K562 (cell line): ENCODE measurements around the gene MAPKAPK2. TPM values are rescaled to one million over a fixed set of nuclear protein-coding genes. Genes with fewer than 3 reads are reported as not detected.

ENCODE experiments used
- ATAC-seq: fragments of 200-7000 bp; cut with Tn5 transposase; 3 replicates; pipeline ENCODE4 v1.9.1; 2020; ENCODE audit warnings: moderate library complexity
- BruUV-seq: library from RNA; stranded (reverse); fragments of 400-500 nt; replicated peaks from 2 replicates; lab custom pipeline; 2021; lab: Mats Ljungman, UMichigan
- CTCF ChIA-PET: fragments of 300-600 bp; formaldehyde crosslinking; extraction: SDS; loops from one replicate; lab custom pipeline; 2021; ENCODE audit warnings: low intra/inter-chr PET ratio; lab: Yijun Ruan, JAX
- POLR2A ChIA-PET: fragments of 300-600, 350-650 bp; sonication (Branson Sonifier 250); formaldehyde crosslinking; extraction: SDS; loops from one replicate; lab custom pipeline; 2021; ENCODE audit warnings: antibody characterized with exemption, inconsistent platforms; lab: Yijun Ruan, JAX
- DNase-seq, 4 experiments: peaks; one replicate each; pipeline versions ENCODE4 v3.0.0 to v3.0.0-alpha.2; 2011 to 2018; ENCODE audit warnings: low spot score in 3 of 4, mixed read lengths in 3 of 4; ENCODE audit errors: extremely low read depth in 1 of 4
- FAIRE-seq: peaks from 2 replicates; lab custom pipeline; 2011; peaks lifted over from hg19 to GRCh38; lab: Jason Lieb, UNC
- H2AFZ ChIP-seq: 2 replicates; pipeline ENCODE4 v1.6.0; 2011; ENCODE audit warnings: low read depth, low read length, control low read depth, inconsistent platforms
- H3K27ac ChIP-seq: fragments of 200-600 bp; 3 replicates; pipeline ENCODE4 v1.8.0; 2011; ENCODE audit warnings: low read depth, mild to moderate bottlenecking, control low read depth, inconsistent platforms, low read length, moderate library complexity, mixed read lengths; ENCODE audit errors: extremely low read depth
- H3K27me3 ChIP-seq, 2 experiments: fragments of 300-600 bp in 1 of 2; 2 replicates in 1 of 2; 3 replicates in 1 of 2; pipeline versions ENCODE4 v1.6.0 to v1.8.0; 2011; ENCODE audit warnings: inconsistent platforms in 2 of 2, low read length in 2 of 2, mild to moderate bottlenecking in 1 of 2, mixed read lengths in 1 of 2, moderate library complexity in 1 of 2; ENCODE audit not compliant: control insufficient read depth in 2 of 2, insufficient read depth in 2 of 2
- H3K36me3 ChIP-seq: fragments of 300-600 bp; 3 replicates; pipeline ENCODE4 v1.8.0; 2011; ENCODE audit warnings: mild to moderate bottlenecking, low read length, inconsistent platforms; ENCODE audit not compliant: control insufficient read depth, insufficient read depth
- H3K4me1 ChIP-seq, 2 experiments: fragments of 200-600 bp in 1 of 2; replicated peaks in 1 of 2; 2 replicates in 1 of 2; 3 replicates in 1 of 2; pipeline versions ENCODE4 v1.5.1 to v1.8.0; 2011; ENCODE audit warnings: inconsistent platforms in 2 of 2, low read length in 2 of 2, mild to moderate bottlenecking in 1 of 2, mixed read lengths in 1 of 2, moderate library complexity in 1 of 2; ENCODE audit not compliant: control insufficient read depth in 2 of 2, insufficient read depth in 2 of 2
- H3K4me2 ChIP-seq: 2 replicates; pipeline ENCODE4 v1.6.1; 2011; ENCODE audit warnings: low read length, control low read depth, inconsistent platforms, mixed read lengths; ENCODE audit not compliant: insufficient read depth
- H3K4me3 ChIP-seq: fragments of 200-600 bp; sonication (generic), shearing (Covaris generic); 2 replicates; pipeline ENCODE4 v1.5.1; 2016; ENCODE audit warnings: control low read depth, inconsistent platforms
- H3K79me2 ChIP-seq: fragments of 200-600 bp; 3 replicates; pipeline ENCODE4 v1.8.0; 2011; ENCODE audit warnings: low read length, inconsistent platforms; ENCODE audit not compliant: control insufficient read depth, insufficient read depth
- H3K9ac ChIP-seq, 2 experiments: 2 replicates each; pipeline versions ENCODE4 v1.6.0 to v1.6.1; 2011; ENCODE audit warnings: low read depth in 2 of 2, low read length in 2 of 2, control low read depth in 1 of 2, inconsistent platforms in 1 of 2, mild to moderate bottlenecking in 1 of 2, mixed read lengths in 1 of 2; ENCODE audit not compliant: insufficient read depth in 1 of 2
- H3K9me1 ChIP-seq: one replicate; pipeline ENCODE4 v1.6.0; 2011; ENCODE audit warnings: inconsistent platforms, mild to moderate bottlenecking, low read length, moderate library complexity; ENCODE audit not compliant: control insufficient read depth, insufficient read depth
- H3K9me3 ChIP-seq: replicated peaks from 2 replicates; pipeline ENCODE4 v1.5.1; 2011; ENCODE audit warnings: low read depth, low read length, inconsistent platforms; ENCODE audit not compliant: control insufficient read depth, insufficient read depth
- H4K20me1 ChIP-seq: replicated peaks from 2 replicates; pipeline ENCODE4 v1.6.1; 2011; ENCODE audit warnings: low read length, inconsistent platforms, mixed read lengths; ENCODE audit not compliant: control insufficient read depth, insufficient read depth
- ARID2 ChIP-seq: fragments of 450-650 bp; IDR thresholded peaks from 2 replicates; pipeline ENCODE4 v1.6.1; 2017; ENCODE audit warnings: antibody characterized with exemption, mild to moderate bottlenecking
- CBX2 ChIP-seq: fragments of 200-600 bp; sonication (generic); IDR thresholded peaks from one replicate; pipeline ENCODE4 v1.6.1; 2012; ENCODE audit warnings: mild to moderate bottlenecking, low read length, inconsistent platforms; ENCODE audit not compliant: insufficient read depth, poor library complexity, severe bottlenecking
- CCAR2 ChIP-seq: fragments of 200-400 bp; formaldehyde crosslinking; IDR thresholded peaks from 2 replicates; pipeline ENCODE4 v1.6.1; 2017; ENCODE audit warnings: mild to moderate bottlenecking, low read depth, low read length
- GABPB2 ChIP-seq: fragments of 250-450 bp; sonication (Bioruptor Pico); conservative IDR thresholded peaks from 2 replicates; pipeline ENCODE4 v1.5.1; 2021; ENCODE audit warnings: mild to moderate bottlenecking
- GTF2E2 ChIP-seq: fragments of 200-800 bp; sonication (Bioruptor generic); IDR thresholded peaks from 2 replicates; pipeline ENCODE4 v1.6.1; 2016; ENCODE audit warnings: missing genetic modification characterization, missing compliant biosample characterization
- IFI16 ChIP-seq: fragments of 250-450 bp; sonication (Bioruptor Pico); IDR thresholded peaks from 2 replicates; pipeline ENCODE4 v2.1.2; 2022; ENCODE audit warnings: mild to moderate bottlenecking, inconsistent platforms
- MYC ChIP-seq, 2 experiments: fragments of 250-450 bp in 1 of 2; sonication (Bioruptor Pico) in 1 of 2; IDR thresholded peaks; 2 replicates each; pipeline versions ENCODE4 v1.5.1 to v1.6.1; 2012 to 2021; ENCODE audit warnings: low read depth in 2 of 2, borderline replicate concordance in 1 of 2, improper control_type of control experiment in 1 of 2, low read length in 1 of 2, mild to moderate bottlenecking in 1 of 2, moderate library complexity in 1 of 2
- U2AF2 ChIP-seq: fragments of 200-400 bp; formaldehyde crosslinking; optimal IDR thresholded peaks from 2 replicates; pipeline ENCODE3; 2017; ENCODE audit warnings: low read depth, mild to moderate bottlenecking, low read length
- ZNF146 ChIP-seq: IDR thresholded peaks from one replicate; pipeline ENCODE4 v1.6.1; 2018; ENCODE audit warnings: missing compliant biosample characterization; ENCODE audit not compliant: unreplicated experiment
- ZNF561 ChIP-seq: fragments of 450-650 bp; formaldehyde crosslinking; conservative IDR thresholded peaks from 2 replicates; pipeline ENCODE4 v1.4.0; 2020; ENCODE audit warnings: mild to moderate bottlenecking, moderate library complexity
- ZNF584 ChIP-seq: fragments of 200-800 bp; sonication (Bioruptor generic); IDR thresholded peaks from 2 replicates; pipeline ENCODE4 v1.6.1; 2016; ENCODE audit warnings: low read depth, mild to moderate bottlenecking, missing genetic modification characterization, missing compliant biosample characterization
- ZNF586 ChIP-seq: fragments of 450-650 bp; formaldehyde crosslinking; conservative IDR thresholded peaks from 2 replicates; pipeline ENCODE4 v1.4.0; 2020; ENCODE audit warnings: mild to moderate bottlenecking, moderate library complexity
- ZNF707 ChIP-seq: fragments of 250-450 bp; sonication (Bioruptor Pico); conservative IDR thresholded peaks from 2 replicates; pipeline ENCODE4 v1.8.0; 2022; ENCODE audit warnings: inconsistent platforms, mild to moderate bottlenecking, moderate library complexity
- WGBS: fragments of 100-300 bp; shearing (Covaris generic); methylation state at CpG from one replicate; pipeline ENCODE4 v1.1.6; 2016; ENCODE audit warnings: low coverage, mixed read lengths; ENCODE audit not compliant: insufficient coverage; ENCODE audit errors: missing lambda C conversion rate; 5-methylcytosine and 5-hydroxymethylcytosine counted together
- in situ Hi-C: fragments of 300-500 bp; cut with MboI; formaldehyde crosslinking; loops from 4 replicates; pipeline ENCODE4 v1.15.0; 2018; ENCODE audit warnings: inconsistent platforms, mixed read lengths
- intact Hi-C: fragments of 100-400 bp; cut with micrococcal nuclease; formaldehyde crosslinking; loops from 2 replicates; pipeline ENCODE4 v1.14.2; 2022
- polyA plus RNA-seq, 8 experiments: library from polyadenylated mRNA; depleted of rRNA in 4 of 8; stranded (reverse) in 5 of 8; unstranded in 3 of 8; fragments of >200 nt; fragmentation: Nextera tagmentation in 2 of 8; fragmentation: Illumina TruSeq in 1 of 8; extraction: Ambion mirVana in 2 of 8; extraction: Trizol in 1 of 8; gene quantifications; 2 replicates each; pipeline versions ENCODE4 v1.2.1 to v1.2.3, GENCODE V29; 2011 to 2014; ENCODE audit warnings: inconsistent platforms in 1 of 8, missing spikeins in 1 of 8
- total RNA-seq, 7 experiments: library from RNA; depleted of rRNA in 6 of 7; stranded (reverse); fragments of >200 nt in 6 of 7; fragmentation: Illumina TruSeq in 2 of 7; extraction: Trizol in 2 of 7; gene quantifications; 2 replicates each; pipeline versions ENCODE4 v1.2.1 to v1.2.3, GENCODE V29; 2011 to 2021; ENCODE audit warnings: low replicate concordance in 1 of 7
- TF ChIP-seq, protein P1 (sequence below), 2 experiments: fragments of 200-800 bp in 1 of 2; sonication (Bioruptor generic) in 1 of 2; sonication (generic) in 1 of 2; formaldehyde crosslinking in 1 of 2; IDR thresholded peaks in 1 of 2; conservative IDR thresholded peaks in 1 of 2; 2 replicates each; pipeline versions ENCODE4 v1.5.0 to v1.6.1; 2016 to 2020; ENCODE audit warnings: missing compliant biosample characterization in 1 of 2, missing genetic modification characterization in 1 of 2, missing genetic modification reagents in 1 of 2

MAPKAPK2 gene
- total and polyA plus RNA-seq, 9 of the 15 experiments (the other 6 are each of a cell fraction or from before 2014, with no cell fraction given), result 0.63 to 94.2 (median 52.1) TPM

GRCh38 chr1:206751891-206752290, 67.2 kb downstream of the MAPKAPK2 start:
- ChIA-PET CTCF (no interaction called here), POLR2A (no interaction called here)
- Histone ChIP-seq H3K9me3 (no peaks in the 10 kb centered on the region), H3K27me3 (peaks cover 23 to 31% of the 10 kb centered on the region in 2 experiments), H4K20me1 (no peaks in the 10 kb centered on the region), H2AFZ (no peak overlapping the region), H3K9me1 (no peaks in the 10 kb centered on the region), H3K4me1 (no peaks in the 10 kb centered on the region), H3K36me3 (no peaks in the 10 kb centered on the region), H3K9ac (no peak overlapping the region), H3K79me2 (no peaks in the 10 kb centered on the region), H3K4me2 (no peak overlapping the region), H3K27ac (no peak overlapping the region), H3K4me3 (no peak overlapping the region)
- FAIRE-seq (no peak), DNase-seq (no peak), ATAC-seq (no peak)
- no TSS peak for BruUV-seq
- in situ Hi-C loops (no loop called here), intact Hi-C loops (no loop called here)
- WGBS, result 6% methylated on average over 5 of the region's 5 CpGs
- TF ChIP-seq ZNF584 (CRISPR knock-in tag), result no peak
- no peak for TF ChIP-seq ZNF561 (CRISPR knock-in tag)
- TF ChIP-seq U2AF2, result no peak
- TF ChIP-seq GTF2E2 (tag), result no peak
- no peak for TF ChIP-seq ARID2

- Histone ChIP-seq H3K9me1 (no peaks in the 10 kb centered on the region), H3K79me2 (no peaks in the 10 kb centered on the region), H3K36me3 (no peaks in the 10 kb centered on the region), H2AFZ (no peak overlapping the region), H3K4me1 (no peaks in the 10 kb centered on the region), H4K20me1 (no peaks in the 10 kb centered on the region), H3K27me3 (peaks cover 20 to 29% of the 10 kb centered on the region in 2 experiments), H3K9ac (no peak overlapping the region), H3K27ac (no peak overlapping the region), H3K4me2 (no peak overlapping the region), H3K9me3 (no peaks in the 10 kb centered on the region), H3K4me3 (no peak overlapping the region)
- no peak for DNase-seq
- ChIA-PET POLR2A (no interaction called here), CTCF (no interaction called here)
- no TSS peak for BruUV-seq
- FAIRE-seq, result no peak
- in situ Hi-C loops, result no loop called here
- ATAC-seq, result no peak
- 4% methylated on average over 2 of the region's 2 CpGs for WGBS
- intact Hi-C loops, result no loop called here
- no peak for TF ChIP-seq IFI16
- TF ChIP-seq, protein P1, sequence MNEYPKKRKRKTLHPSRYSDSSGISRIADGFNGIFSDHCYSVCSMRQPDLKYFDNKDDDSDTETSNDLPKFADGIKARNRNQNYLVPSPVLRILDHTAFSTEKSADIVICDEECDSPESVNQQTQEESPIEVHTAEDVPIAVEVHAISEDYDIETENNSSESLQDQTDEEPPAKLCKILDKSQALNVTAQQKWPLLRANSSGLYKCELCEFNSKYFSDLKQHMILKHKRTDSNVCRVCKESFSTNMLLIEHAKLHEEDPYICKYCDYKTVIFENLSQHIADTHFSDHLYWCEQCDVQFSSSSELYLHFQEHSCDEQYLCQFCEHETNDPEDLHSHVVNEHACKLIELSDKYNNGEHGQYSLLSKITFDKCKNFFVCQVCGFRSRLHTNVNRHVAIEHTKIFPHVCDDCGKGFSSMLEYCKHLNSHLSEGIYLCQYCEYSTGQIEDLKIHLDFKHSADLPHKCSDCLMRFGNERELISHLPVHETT (CRISPR knock-in tag; conservative IDR thresholded peaks at IDR 0.05 in 1 of 2, IDR thresholded peaks at IDR 0.05 in 1 of 2), result no peak
- TF ChIP-seq ZNF146 (CRISPR knock-in tag), result no peak
- no peak for TF ChIP-seq GABPB2 (CRISPR knock-in tag)
- TF ChIP-seq MYC (IDR thresholded peaks at IDR 0.05; ENCODE audit: low read depth, low read length), result no peak
- no peak for TF ChIP-seq MYC (CRISPR knock-in tag; IDR thresholded peaks at IDR 0.05; ENCODE audit: borderline replicate concordance, low read depth)
- TF ChIP-seq ZNF586 (CRISPR knock-in tag), result no peak
- no peak for TF ChIP-seq CCAR2
- TF ChIP-seq ZNF707 (CRISPR knock-in tag), result no peak
- no peak for TF ChIP-seq CBX2
Measured at GRCh38 chr1:206752481-206752880, 67.8 kb downstream of the MAPKAPK2 start.
